GM21515 (cell line): ENCODE results near the gene TTC24.
A peak's percentile ranks its signal among the peaks of the same experiment; 100 is the strongest.

Source experiments
- ATAC-seq: cut with Tn5 transposase; IDR thresholded peaks from one replicate; pipeline ENCODE4 v1.9.1; 2021; ENCODE audit not compliant: unreplicated experiment

TTC24 gene

GRCh38 chr1:156553860-156554485 is 25.6 kb upstream of the TTC24 start:
- no peak for ATAC-seq

GRCh38 chr1:156554971-156555370 is 24.6 kb upstream of the TTC24 start:
- no peak for ATAC-seq

- no peak for ATAC-seq
These were observed 23.8 kb upstream of the TTC24 start for GRCh38 chr1:156555715-156556114.

- ATAC-seq, result no peak
These were observed 23.2 kb upstream of the TTC24 start for GRCh38 chr1:156556354-156556753.

GRCh38 chr1:156559086-156559796 is 20.3 kb upstream of the TTC24 start:
- no peak for ATAC-seq

- no peak for ATAC-seq
These were observed 19.6 kb upstream of the TTC24 start for GRCh38 chr1:156559797-156560385.

- ATAC-seq, result no peak
These were observed 18.8 kb upstream of the TTC24 start for GRCh38 chr1:156560585-156561163.

- no peak for ATAC-seq
These were observed 14.0 kb upstream of the TTC24 start for GRCh38 chr1:156565519-156565918.

GRCh38 chr1:156566436-156566835 is 13.1 kb upstream of the TTC24 start:
- ATAC-seq, result no peak

GRCh38 chr1:156571261-156571852 is 8.2 kb upstream of the TTC24 start:
- ATAC-seq, result no peak

GRCh38 chr1:156571919-156572662 is 7.4 kb upstream of the TTC24 start, which contains the start of gene IQGAP3:
Gene IQGAP3, minus strand, starts transcription at chr1:156572565. Its CDS starts 36 bp downstream, at chr1:156572529.
- ATAC-seq, result peak; percentile 84

GRCh38 chr1:156572663-156573018 is 6.9 kb upstream of the TTC24 start:
- ATAC-seq, result no peak

GRCh38 chr1:156574039-156574633 is 5.4 kb upstream of the TTC24 start:
- no peak for ATAC-seq

- no peak for ATAC-seq
These were observed 2.0 kb upstream of the TTC24 start for GRCh38 chr1:156577550-156577949.

- no peak for ATAC-seq
These were observed 1.5 kb upstream of the TTC24 start for GRCh38 chr1:156578055-156578454.

- ATAC-seq, result no peak
These were observed 2.3 kb downstream of the TTC24 start for GRCh38 chr1:156581661-156582387.

GRCh38 chr1:156582388-156583017 is 3.0 kb downstream of the TTC24 start:
- ATAC-seq, result no peak

GRCh38 chr1:156583821-156584622 is 4.5 kb downstream of the TTC24 start:
- no peak for ATAC-seq

- no peak for ATAC-seq
These were observed 5.3 kb downstream of the TTC24 start for GRCh38 chr1:156584813-156585212.
